Neuronal stem cell (in vitro differentiated cells): Measurements from ENCODE around the gene CNOT6.

Experiments
- DNase-seq: peaks from one replicate; pipeline ENCODE4 v3.0.0-alpha.2; 2013; ENCODE audit warnings: low spot score
- H2AFZ ChIP-seq: one replicate; pipeline ENCODE4 v1.6.1; 2013; ENCODE audit warnings: mild to moderate bottlenecking, low read length, inconsistent platforms
- H2AK5ac ChIP-seq: 2 replicates; pipeline ENCODE4 v1.6.1; 2013; ENCODE audit warnings: low read depth, mild to moderate bottlenecking, inconsistent platforms, low read length, moderate library complexity, mixed read lengths
- H2BK120ac ChIP-seq: 2 replicates; pipeline ENCODE4 v1.6.1; 2013; ENCODE audit warnings: low read depth, mild to moderate bottlenecking, inconsistent platforms, low read length, moderate library complexity, mixed read lengths
- H2BK12ac ChIP-seq: one replicate; pipeline ENCODE4 v1.6.1; 2013; ENCODE audit warnings: low read length, inconsistent platforms
- H2BK15ac ChIP-seq: 2 replicates; pipeline ENCODE4 v1.6.1; 2013; ENCODE audit warnings: mild to moderate bottlenecking, low read length, inconsistent platforms, mixed read lengths
- H2BK5ac ChIP-seq: one replicate; pipeline ENCODE4 v1.6.1; 2013; ENCODE audit warnings: inconsistent platforms, mild to moderate bottlenecking, low read length, moderate library complexity
- H3K14ac ChIP-seq: one replicate; pipeline ENCODE4 v1.6.1; 2013; ENCODE audit warnings: low read length, inconsistent platforms
- H3K18ac ChIP-seq: 2 replicates; pipeline ENCODE4 v1.6.1; 2013; ENCODE audit warnings: low read length, inconsistent platforms
- H3K23ac ChIP-seq: 2 replicates; pipeline ENCODE4 v1.6.1; 2013; ENCODE audit warnings: low read depth, mild to moderate bottlenecking, mixed read lengths, low read length, inconsistent platforms; ENCODE audit not compliant: poor library complexity
- H3K27ac ChIP-seq: replicated peaks from 3 replicates; pipeline ENCODE4 v1.5.1; 2013; ENCODE audit warnings: low read length, inconsistent platforms
- H3K27me3 ChIP-seq, 3 experiments: 2 replicates each; pipeline ENCODE4 v1.6.1; 2013; ENCODE audit warnings: low read length in 3 of 3, mild to moderate bottlenecking in 2 of 3, inconsistent platforms in 1 of 3, low read depth in 1 of 3, mixed read lengths in 1 of 3, moderate library complexity in 1 of 3; ENCODE audit not compliant: control insufficient read depth in 3 of 3, insufficient read depth in 3 of 3
- H3K36me3 ChIP-seq, 2 donors: replicated peaks in 1 of 2; 2 replicates each; pipeline ENCODE4 v1.6.1; 2013; ENCODE audit warnings: low read length in 2 of 2; ENCODE audit not compliant: control insufficient read depth in 2 of 2, insufficient read depth in 2 of 2
- H3K4ac ChIP-seq: 2 replicates; pipeline ENCODE4 v1.6.1; 2013; ENCODE audit warnings: inconsistent platforms, mild to moderate bottlenecking, low read length, moderate library complexity
- H3K4me1 ChIP-seq, 2 donors: 1 replicate in 1 of 2; 2 replicates in 1 of 2; pipeline ENCODE4 v1.6.1; 2013; ENCODE audit warnings: low read length in 2 of 2, low read depth in 1 of 2; ENCODE audit not compliant: control insufficient read depth in 2 of 2, insufficient read depth in 1 of 2
- H3K4me2 ChIP-seq: one replicate; pipeline ENCODE4 v1.6.1; 2013; ENCODE audit warnings: mild to moderate bottlenecking, low read length, inconsistent platforms; ENCODE audit not compliant: insufficient read depth, poor library complexity, severe bottlenecking
- H3K4me3 ChIP-seq, 2 donors: 2 replicates each; pipeline ENCODE4 v1.5.1; 2013; ENCODE audit warnings: low read length in 2 of 2, mild to moderate bottlenecking in 2 of 2, inconsistent platforms in 1 of 2, moderate library complexity in 1 of 2
- H3K79me1 ChIP-seq: one replicate; pipeline ENCODE4 v1.6.1; 2013; ENCODE audit warnings: low read depth, mild to moderate bottlenecking, inconsistent platforms, low read length, moderate library complexity
- H3K9ac ChIP-seq: one replicate; pipeline ENCODE4 v1.6.1; 2013; ENCODE audit warnings: mild to moderate bottlenecking, low read depth, low read length, inconsistent platforms; ENCODE audit not compliant: poor library complexity
- H3K9me3 ChIP-seq, 2 donors: replicated peaks in 1 of 2; 2 replicates each; pipeline versions ENCODE3 to v1.6.1; 2013; ENCODE audit warnings: low read length in 2 of 2, mild to moderate bottlenecking in 2 of 2, inconsistent platforms in 1 of 2, low read depth in 1 of 2, mixed read lengths in 1 of 2, moderate library complexity in 1 of 2; ENCODE audit not compliant: control insufficient read depth in 2 of 2, insufficient read depth in 1 of 2
- H4K8ac ChIP-seq: one replicate; pipeline ENCODE4 v1.6.1; 2013; ENCODE audit warnings: low read depth, mild to moderate bottlenecking, inconsistent platforms, low read length, moderate library complexity
- H4K91ac ChIP-seq: one replicate; pipeline ENCODE4 v1.6.1; 2013; ENCODE audit warnings: low read length, low read depth, mild to moderate bottlenecking, inconsistent platforms; ENCODE audit not compliant: poor library complexity
- WGBS, 2 donors: extraction: QIAGEN DNeasy Blood & Tissue Kit; methylation state at CpG; one replicate each; pipeline ENCODE4 v1.1.7; 2013; ENCODE audit warnings: missing lambda C conversion rate in 2 of 2, mixed read lengths in 1 of 2; ENCODE audit not compliant: insufficient read length in 2 of 2, insufficient replicate concordance in 1 of 2; ENCODE audit errors: extremely low coverage in 2 of 2; 5-methylcytosine and 5-hydroxymethylcytosine counted together

Gene CNOT6

GRCh38 chr5:180568914-180569313 is 74.7 kb downstream of the CNOT6 start:
- H2AK5ac ChIP-seq, result no peak overlapping the region
- no peak overlapping the region for H2BK12ac ChIP-seq
- H3K9ac ChIP-seq, result no peak overlapping the region
- H3K4me2 ChIP-seq, result no peak overlapping the region
- no peaks in the 10 kb centered on the region for H3K79me1 ChIP-seq
- whole genome bisulfite sequencing, 2 donors, result no CpG with 5 or more reads among the region's 8 CpGs
- H2BK5ac ChIP-seq, result no peak overlapping the region
- H4K8ac ChIP-seq, result no peak overlapping the region
- DNase-seq, result no peak
- no peak overlapping the region for H3K23ac ChIP-seq
- no peaks in the 10 kb centered on the region for H3K9me3 ChIP-seq
- H3K4ac ChIP-seq, result no peak overlapping the region
- H3K27ac ChIP-seq, result no peak overlapping the region
- no peak overlapping the region for H3K14ac ChIP-seq
- no peak overlapping the region for H4K91ac ChIP-seq
- H2BK120ac ChIP-seq, result no peak overlapping the region
- H3K18ac ChIP-seq, result no peak overlapping the region
- no peak overlapping the region for H2AFZ ChIP-seq
- H3K36me3 ChIP-seq, result peaks cover 28 to 100% of the 10 kb centered on the region in 2 donors
- H3K4me3 ChIP-seq, result no peak overlapping the region
- H3K27me3 ChIP-seq, result no peaks in the 10 kb centered on the region
- H3K4me1 ChIP-seq, result no peaks in the 10 kb centered on the region
- no peak overlapping the region for H2BK15ac ChIP-seq

GRCh38 chr5:180575571-180575970 is 81.4 kb downstream of the CNOT6 start:
- Histone ChIP-seq H2BK12ac (no peak overlapping the region), H2BK15ac (no peak overlapping the region), H3K4me2 (no peak overlapping the region), H3K4me1 (no peaks in the 10 kb centered on the region), H3K27ac (no peak overlapping the region), H3K4ac (no peak overlapping the region), H2AK5ac (no peak overlapping the region), H3K36me3 (peaks cover 19 to 87% of the 10 kb centered on the region in 2 donors), H3K27me3 (no peaks in the 10 kb centered on the region), H2BK5ac (no peak overlapping the region), H3K14ac (no peak overlapping the region), H3K9ac (no peak overlapping the region), H3K79me1 (no peaks in the 10 kb centered on the region), H4K8ac (no peak overlapping the region), H3K23ac (no peak overlapping the region), H3K18ac (no peak overlapping the region), H2AFZ (no peak overlapping the region), H2BK120ac (no peak overlapping the region), H3K9me3 (no peaks in the 10 kb centered on the region), H3K4me3 (no peak overlapping the region), H4K91ac (no peak overlapping the region)
- DNase-seq, result no peak
- WGBS, 2 donors, result no CpG with 5 or more reads among the region's 2 CpGs

GRCh38 chr5:180580681-180581080 is 86.5 kb downstream of the CNOT6 start:
- H4K91ac ChIP-seq, result no peak overlapping the region
- H3K23ac ChIP-seq, result no peak overlapping the region
- H4K8ac ChIP-seq, result no peak overlapping the region
- no peak overlapping the region for H3K9ac ChIP-seq
- H3K4ac ChIP-seq, result no peak overlapping the region
- no peak overlapping the region for H2BK120ac ChIP-seq
- H3K27ac ChIP-seq, result no peak overlapping the region
- no peak overlapping the region for H3K18ac ChIP-seq
- H3K4me1 ChIP-seq, result no peaks in the 10 kb centered on the region
- no peak overlapping the region for H3K4me2 ChIP-seq
- H3K79me1 ChIP-seq, result no peaks in the 10 kb centered on the region
- no CpG with 5 or more reads among the region's 6 CpGs for WGBS, 2 donors
- no peaks in the 10 kb centered on the region for H3K27me3 ChIP-seq
- no peak overlapping the region for H3K4me3 ChIP-seq
- H2BK15ac ChIP-seq, result no peak overlapping the region
- H2AK5ac ChIP-seq, result no peak overlapping the region
- no peak for DNase-seq
- no peak overlapping the region for H2BK5ac ChIP-seq
- H3K36me3 ChIP-seq, result peaks cover 6 to 35% of the 10 kb centered on the region in 2 donors
- no peak overlapping the region for H2BK12ac ChIP-seq
- no peaks in the 10 kb centered on the region for H3K9me3 ChIP-seq
- H3K14ac ChIP-seq, result no peak overlapping the region
- no peak overlapping the region for H2AFZ ChIP-seq

- Histone ChIP-seq H3K79me1 (no peaks in the 10 kb centered on the region), H3K27me3 (peaks cover 0 to 10% (median 8%) of the 10 kb centered on the region in 3 experiments), H4K8ac (no peak overlapping the region), H3K4ac (no peak overlapping the region), H3K23ac (no peak overlapping the region), H3K36me3 (peaks cover 0 to 5% of the 10 kb centered on the region in 2 donors), H3K18ac (no peak overlapping the region), H4K91ac (no peak overlapping the region), H3K27ac (no peak overlapping the region), H3K4me2 (no peak overlapping the region), H2BK15ac (no peak overlapping the region), H2AFZ (no peak overlapping the region), H3K14ac (no peak overlapping the region), H2BK12ac (no peak overlapping the region), H2AK5ac (no peak overlapping the region), H3K9ac (no peak overlapping the region), H2BK120ac (no peak overlapping the region), H3K9me3 (no peaks in the 10 kb centered on the region), H2BK5ac (no peak overlapping the region), H3K4me1 (no peaks in the 10 kb centered on the region), H3K4me3 (no peak overlapping the region)
- no peak for DNase-seq
- no CpG with 5 or more reads among the region's 2 CpGs for WGBS, 2 donors
These were observed 89.6 kb downstream of the CNOT6 start for GRCh38 chr5:180583738-180584137.
